WTC11 (cell line): ENCODE results near the gene SERBP1. TPM values are rescaled to one million over a fixed set of nuclear protein-coding genes. Genes with fewer than 3 reads are reported as not detected.

Experiments
- ATAC-seq: fragments of 200-7000 bp; cut with Tn5 transposase; 2 replicates; pipeline ENCODE4 v1.10.0; 2021; ENCODE audit warnings: mild to moderate bottlenecking, moderate library complexity
- CTCF ChIA-PET: fragments of 300-600 bp; sonication (Branson Sonifier 250); formaldehyde crosslinking; loops from one replicate; lab custom pipeline; 2021; ENCODE audit warnings: antibody characterized with exemption; lab: Charles Lee
- POLR2A ChIA-PET: fragments of 350-600 bp; sonication (Branson Sonifier 250); formaldehyde crosslinking; loops from one replicate; lab custom pipeline; 2021; ENCODE audit warnings: antibody characterized with exemption; lab: Charles Lee
- DNase-seq: peaks from one replicate; pipeline ENCODE4 v3.0.0; 2021; ENCODE audit warnings: low spot score
- H3K27ac Mint-ChIP-seq: 2 replicates; pipeline ENCODE4 v1.8.0; 2021; ENCODE audit warnings: mixed read lengths
- H3K27me3 Mint-ChIP-seq: 2 replicates; pipeline ENCODE4 v1.8.0; 2021; ENCODE audit warnings: low read depth, mild to moderate bottlenecking, moderate library complexity, mixed read lengths
- H3K36me3 Mint-ChIP-seq: 2 replicates; pipeline ENCODE4 v1.8.0; 2021; ENCODE audit warnings: mixed read lengths
- H3K4me1 Mint-ChIP-seq: 2 replicates; pipeline ENCODE4 v1.8.0; 2022; ENCODE audit warnings: mixed read lengths
- H3K4me3 Mint-ChIP-seq: 2 replicates; pipeline ENCODE4 v1.8.0; 2021; ENCODE audit warnings: mild to moderate bottlenecking, moderate library complexity, mixed read lengths
- H3K9me3 Mint-ChIP-seq: 2 replicates; pipeline ENCODE4 v1.8.0; 2021; ENCODE audit warnings: mixed read lengths
- JUN ChIP-seq: sonication (generic); formaldehyde crosslinking; IDR thresholded peaks from 2 replicates; pipeline ENCODE4 v1.8.0; 2023; ENCODE audit warnings: mild to moderate bottlenecking, missing genetic modification reagents
- MXD4 ChIP-seq: fragments of 250-450 bp; sonication (Bioruptor Pico); IDR thresholded peaks from 2 replicates; pipeline ENCODE4 v1.8.0; 2021; ENCODE audit warnings: mild to moderate bottlenecking, moderate library complexity, borderline replicate concordance
- NFE2L1 ChIP-seq: sonication (generic); formaldehyde crosslinking; IDR thresholded peaks from 2 replicates; pipeline ENCODE4 v1.8.1; 2023; ENCODE audit warnings: missing genetic modification reagents
- NR2C2 ChIP-seq: sonication (generic); formaldehyde crosslinking; IDR thresholded peaks from 2 replicates; pipeline ENCODE4 v1.8.0; 2022; ENCODE audit warnings: mild to moderate bottlenecking, missing genetic modification reagents
- OVOL2 ChIP-seq: fragments of 250-450 bp; sonication (Bioruptor Pico); IDR thresholded peaks from 2 replicates; pipeline ENCODE4 v1.9.0; 2021; ENCODE audit warnings: mild to moderate bottlenecking, borderline replicate concordance
- PREB ChIP-seq: sonication (generic); formaldehyde crosslinking; IDR thresholded peaks from 2 replicates; pipeline ENCODE4 v1.8.1; 2022; ENCODE audit warnings: mild to moderate bottlenecking, missing genetic modification reagents, moderate library complexity, borderline replicate concordance
- SP1 ChIP-seq: sonication (generic); formaldehyde crosslinking; conservative IDR thresholded peaks from 2 replicates; pipeline ENCODE4 v1.8.1; 2022; ENCODE audit warnings: missing genetic modification reagents
- TEAD4 ChIP-seq: sonication (generic); formaldehyde crosslinking; IDR thresholded peaks from 2 replicates; pipeline ENCODE4 v1.8.0; 2022; ENCODE audit warnings: mild to moderate bottlenecking, missing genetic modification reagents
- TP53 ChIP-seq: sonication (generic); formaldehyde crosslinking; IDR thresholded peaks from 2 replicates; pipeline ENCODE4 v1.8.1; 2023; ENCODE audit warnings: mild to moderate bottlenecking, missing genetic modification reagents
- ZNF263 ChIP-seq: sonication (generic); formaldehyde crosslinking; IDR thresholded peaks from 2 replicates; pipeline ENCODE4 v1.8.1; 2022; ENCODE audit warnings: low read depth, mild to moderate bottlenecking, moderate library complexity, missing genetic modification reagents
- ZNF396 ChIP-seq: fragments of 250-450 bp; sonication (Bioruptor Pico); IDR thresholded peaks from 2 replicates; pipeline ENCODE4 v1.8.0; 2021; ENCODE audit warnings: mild to moderate bottlenecking, moderate library complexity, borderline replicate concordance
- total RNA-seq: library from RNA; stranded (reverse); gene quantifications from 3 replicates; pipeline ENCODE4 v1.2.3, GENCODE V29; 2021
- TF ChIP-seq, protein P1 (sequence below): sonication (generic); formaldehyde crosslinking; IDR thresholded peaks from 2 replicates; pipeline ENCODE4 v1.8.1; 2022; ENCODE audit warnings: mild to moderate bottlenecking, moderate library complexity, missing genetic modification reagents
- TF ChIP-seq, protein P2 (sequence below): sonication (generic); formaldehyde crosslinking; IDR thresholded peaks from 2 replicates; pipeline ENCODE4 v1.8.1; 2023; ENCODE audit warnings: mild to moderate bottlenecking, missing genetic modification reagents, borderline replicate concordance
- TF ChIP-seq, protein P3 (sequence below): fragments of 250-450 bp; sonication (Bioruptor Pico); IDR thresholded peaks from 2 replicates; pipeline ENCODE4 v2.1.2; 2022; ENCODE audit warnings: mild to moderate bottlenecking, moderate library complexity
- TF ChIP-seq, protein P4 (sequence below): fragments of 200-600 bp; IDR thresholded peaks from 2 replicates; pipeline ENCODE4 v1.8.0; 2022; ENCODE audit warnings: antibody characterized with exemption
- TF ChIP-seq, protein P5 (sequence below): sonication (generic); formaldehyde crosslinking; IDR thresholded peaks from 2 replicates; pipeline ENCODE4 v1.8.0; 2023; ENCODE audit warnings: missing genetic modification reagents

The SERBP1 gene
- total RNA-seq, 1 experiment from 2014 or later: 543 TPM

DNA sequence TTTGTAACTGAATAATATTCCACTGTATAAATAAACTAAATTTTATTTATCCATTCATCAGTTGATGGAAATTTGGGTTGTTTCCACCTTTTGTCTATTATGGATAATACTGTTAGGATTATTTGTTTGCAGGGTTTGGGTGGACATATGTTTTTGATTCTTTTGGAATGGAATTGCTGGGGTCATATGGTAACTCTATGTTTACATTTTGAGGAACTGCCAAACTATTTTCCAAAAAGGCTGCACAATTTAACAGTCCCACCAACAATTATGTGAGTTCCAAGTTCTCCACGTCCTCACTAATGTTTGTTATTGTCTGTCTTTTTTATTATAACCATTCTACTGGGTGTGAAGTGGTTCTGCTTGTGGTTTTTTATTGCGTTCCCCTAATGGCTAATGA is 4.3 kb upstream of the SERBP1 start:
- CTCF ChIA-PET: no interaction called here
- no peak for ATAC-seq
- peaks cover 19% of the 10 kb centered on the region for H3K4me1 Mint-ChIP-seq
- H3K4me3 Mint-ChIP-seq: no peak overlapping the region
- H3K9me3 Mint-ChIP-seq: no peaks in the 10 kb centered on the region
- no peaks in the 10 kb centered on the region for H3K27me3 Mint-ChIP-seq
- DNase-seq: no peak
- H3K36me3 Mint-ChIP-seq: peaks cover 8% of the 10 kb centered on the region
- TF ChIP-seq OVOL2 (CRISPR knock-in tag) (no peak), SP1 (CRISPR knock-in tag) (no peak), NR2C2 (CRISPR knock-in tag) (no peak), MXD4 (no peak), ZNF263 (no peak)
- TF ChIP-seq, protein P1, sequence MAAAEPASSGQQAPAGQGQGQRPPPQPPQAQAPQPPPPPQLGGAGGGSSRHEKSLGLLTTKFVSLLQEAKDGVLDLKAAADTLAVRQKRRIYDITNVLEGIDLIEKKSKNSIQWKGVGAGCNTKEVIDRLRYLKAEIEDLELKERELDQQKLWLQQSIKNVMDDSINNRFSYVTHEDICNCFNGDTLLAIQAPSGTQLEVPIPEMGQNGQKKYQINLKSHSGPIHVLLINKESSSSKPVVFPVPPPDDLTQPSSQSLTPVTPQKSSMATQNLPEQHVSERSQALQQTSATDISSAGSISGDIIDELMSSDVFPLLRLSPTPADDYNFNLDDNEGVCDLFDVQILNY (CRISPR knock-in tag): no peak
- TF ChIP-seq, protein P2, sequence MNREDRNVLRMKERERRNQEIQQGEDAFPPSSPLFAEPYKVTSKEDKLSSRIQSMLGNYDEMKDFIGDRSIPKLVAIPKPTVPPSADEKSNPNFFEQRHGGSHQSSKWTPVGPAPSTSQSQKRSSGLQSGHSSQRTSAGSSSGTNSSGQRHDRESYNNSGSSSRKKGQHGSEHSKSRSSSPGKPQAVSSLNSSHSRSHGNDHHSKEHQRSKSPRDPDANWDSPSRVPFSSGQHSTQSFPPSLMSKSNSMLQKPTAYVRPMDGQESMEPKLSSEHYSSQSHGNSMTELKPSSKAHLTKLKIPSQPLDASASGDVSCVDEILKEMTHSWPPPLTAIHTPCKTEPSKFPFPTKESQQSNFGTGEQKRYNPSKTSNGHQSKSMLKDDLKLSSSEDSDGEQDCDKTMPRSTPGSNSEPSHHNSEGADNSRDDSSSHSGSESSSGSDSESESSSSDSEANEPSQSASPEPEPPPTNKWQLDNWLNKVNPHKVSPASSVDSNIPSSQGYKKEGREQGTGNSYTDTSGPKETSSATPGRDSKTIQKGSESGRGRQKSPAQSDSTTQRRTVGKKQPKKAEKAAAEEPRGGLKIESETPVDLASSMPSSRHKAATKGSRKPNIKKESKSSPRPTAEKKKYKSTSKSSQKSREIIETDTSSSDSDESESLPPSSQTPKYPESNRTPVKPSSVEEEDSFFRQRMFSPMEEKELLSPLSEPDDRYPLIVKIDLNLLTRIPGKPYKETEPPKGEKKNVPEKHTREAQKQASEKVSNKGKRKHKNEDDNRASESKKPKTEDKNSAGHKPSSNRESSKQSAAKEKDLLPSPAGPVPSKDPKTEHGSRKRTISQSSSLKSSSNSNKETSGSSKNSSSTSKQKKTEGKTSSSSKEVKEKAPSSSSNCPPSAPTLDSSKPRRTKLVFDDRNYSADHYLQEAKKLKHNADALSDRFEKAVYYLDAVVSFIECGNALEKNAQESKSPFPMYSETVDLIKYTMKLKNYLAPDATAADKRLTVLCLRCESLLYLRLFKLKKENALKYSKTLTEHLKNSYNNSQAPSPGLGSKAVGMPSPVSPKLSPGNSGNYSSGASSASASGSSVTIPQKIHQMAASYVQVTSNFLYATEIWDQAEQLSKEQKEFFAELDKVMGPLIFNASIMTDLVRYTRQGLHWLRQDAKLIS (CRISPR knock-in tag): no peak
- TF ChIP-seq, protein P3, sequence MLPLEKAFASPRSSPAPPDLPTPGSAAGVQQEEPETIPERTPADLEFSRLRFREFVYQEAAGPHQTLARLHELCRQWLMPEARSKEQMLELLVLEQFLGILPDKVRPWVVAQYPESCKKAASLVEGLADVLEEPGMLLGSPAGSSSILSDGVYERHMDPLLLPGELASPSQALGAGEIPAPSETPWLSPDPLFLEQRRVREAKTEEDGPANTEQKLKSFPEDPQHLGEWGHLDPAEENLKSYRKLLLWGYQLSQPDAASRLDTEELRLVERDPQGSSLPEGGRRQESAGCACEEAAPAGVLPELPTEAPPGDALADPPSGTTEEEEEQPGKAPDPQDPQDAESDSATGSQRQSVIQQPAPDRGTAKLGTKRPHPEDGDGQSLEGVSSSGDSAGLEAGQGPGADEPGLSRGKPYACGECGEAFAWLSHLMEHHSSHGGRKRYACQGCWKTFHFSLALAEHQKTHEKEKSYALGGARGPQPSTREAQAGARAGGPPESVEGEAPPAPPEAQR (CRISPR knock-in tag): no peak
- TF ChIP-seq, protein P4, sequence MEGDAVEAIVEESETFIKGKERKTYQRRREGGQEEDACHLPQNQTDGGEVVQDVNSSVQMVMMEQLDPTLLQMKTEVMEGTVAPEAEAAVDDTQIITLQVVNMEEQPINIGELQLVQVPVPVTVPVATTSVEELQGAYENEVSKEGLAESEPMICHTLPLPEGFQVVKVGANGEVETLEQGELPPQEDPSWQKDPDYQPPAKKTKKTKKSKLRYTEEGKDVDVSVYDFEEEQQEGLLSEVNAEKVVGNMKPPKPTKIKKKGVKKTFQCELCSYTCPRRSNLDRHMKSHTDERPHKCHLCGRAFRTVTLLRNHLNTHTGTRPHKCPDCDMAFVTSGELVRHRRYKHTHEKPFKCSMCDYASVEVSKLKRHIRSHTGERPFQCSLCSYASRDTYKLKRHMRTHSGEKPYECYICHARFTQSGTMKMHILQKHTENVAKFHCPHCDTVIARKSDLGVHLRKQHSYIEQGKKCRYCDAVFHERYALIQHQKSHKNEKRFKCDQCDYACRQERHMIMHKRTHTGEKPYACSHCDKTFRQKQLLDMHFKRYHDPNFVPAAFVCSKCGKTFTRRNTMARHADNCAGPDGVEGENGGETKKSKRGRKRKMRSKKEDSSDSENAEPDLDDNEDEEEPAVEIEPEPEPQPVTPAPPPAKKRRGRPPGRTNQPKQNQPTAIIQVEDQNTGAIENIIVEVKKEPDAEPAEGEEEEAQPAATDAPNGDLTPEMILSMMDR: no peak
- TF ChIP-seq, all 79 proteins: peak for 0
- no peak overlapping the region for H3K27ac Mint-ChIP-seq
- POLR2A ChIA-PET: no interaction called here

GRCh38 chr1:67433837-67434236 is 3.6 kb upstream of the SERBP1 start:
- ATAC-seq (no peak), DNase-seq (no peak)
- TF ChIP-seq TEAD4 (CRISPR knock-in tag) (no peak), NFE2L1 (CRISPR knock-in tag) (no peak), SP1 (CRISPR knock-in tag) (no peak), ZNF396 (CRISPR knock-in tag) (no peak), PREB (no peak), JUN (CRISPR knock-in tag) (no peak), TP53 (CRISPR knock-in tag) (no peak)
- TF ChIP-seq, protein P5, sequence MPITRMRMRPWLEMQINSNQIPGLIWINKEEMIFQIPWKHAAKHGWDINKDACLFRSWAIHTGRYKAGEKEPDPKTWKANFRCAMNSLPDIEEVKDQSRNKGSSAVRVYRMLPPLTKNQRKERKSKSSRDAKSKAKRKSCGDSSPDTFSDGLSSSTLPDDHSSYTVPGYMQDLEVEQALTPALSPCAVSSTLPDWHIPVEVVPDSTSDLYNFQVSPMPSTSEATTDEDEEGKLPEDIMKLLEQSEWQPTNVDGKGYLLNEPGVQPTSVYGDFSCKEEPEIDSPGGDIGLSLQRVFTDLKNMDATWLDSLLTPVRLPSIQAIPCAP: no peak
- no peaks in the 10 kb centered on the region for H3K9me3 Mint-ChIP-seq
- no peaks in the 10 kb centered on the region for H3K27me3 Mint-ChIP-seq
- ChIA-PET CTCF (no interaction called here), POLR2A (no interaction called here)
- peaks cover 19% of the 10 kb centered on the region for H3K4me1 Mint-ChIP-seq
- no peak overlapping the region for H3K4me3 Mint-ChIP-seq
- H3K36me3 Mint-ChIP-seq: peaks cover 14% of the 10 kb centered on the region
- no peak overlapping the region for H3K27ac Mint-ChIP-seq
